Progenitor cell of endocrine pancreas (in vitro differentiated cells): ENCODE results near the gene FBXL13. TPM values are rescaled to one million over a fixed set of nuclear protein-coding genes. Genes with fewer than 3 reads are reported as not detected.
"Not testable (repeated sequence)": the region's sequence is repeated elsewhere in the genome, so short reads cannot be mapped to it uniquely, and the experiment has no call there.

Source experiments
- DNase-seq: peaks from one replicate; pipeline ENCODE4 v3.0.0; 2021; ENCODE audit warnings: low spot score; ENCODE audit not compliant: unreplicated experiment
- H3K27ac Mint-ChIP-seq: 2 replicates; pipeline ENCODE4 v1.8.0; 2021; ENCODE audit warnings: mild to moderate bottlenecking, moderate library complexity, mixed read lengths
- H3K27me3 Mint-ChIP-seq: 2 replicates; pipeline ENCODE4 v1.8.0; 2021; ENCODE audit warnings: mixed read lengths
- H3K36me3 Mint-ChIP-seq: 2 replicates; pipeline ENCODE4 v1.8.0; 2022; ENCODE audit warnings: mixed read lengths; ENCODE audit not compliant: insufficient read depth
- H3K4me1 Mint-ChIP-seq: 2 replicates; pipeline ENCODE4 v1.8.0; 2021; ENCODE audit warnings: low read depth, mixed read lengths
- H3K4me3 Mint-ChIP-seq: 2 replicates; pipeline ENCODE4 v1.8.0; 2021; ENCODE audit warnings: low read depth, mild to moderate bottlenecking, moderate library complexity, mixed read lengths
- H3K9me3 Mint-ChIP-seq: 2 replicates; pipeline ENCODE4 v1.8.0; 2021; ENCODE audit warnings: low read depth, mixed read lengths
- total RNA-seq: library from RNA; stranded (reverse); gene quantifications from 2 replicates; pipeline ENCODE4 v1.2.1, GENCODE V29; 2021

The FBXL13 gene
- total RNA-seq, 1 donor from 2014 or later, result 9.1 TPM

GRCh38 chr7:102790364-102791100, 284.1 kb downstream of the FBXL13 start:
- not testable (repeated sequence) for H3K27me3 Mint-ChIP-seq, H3K27ac Mint-ChIP-seq, H3K36me3 Mint-ChIP-seq, H3K4me3 Mint-ChIP-seq, H3K4me1 Mint-ChIP-seq, H3K9me3 Mint-ChIP-seq, DNase-seq

GRCh38 chr7:102788770-102789169, 285.8 kb downstream of the FBXL13 start:
- not testable (repeated sequence) for H3K27me3 Mint-ChIP-seq, H3K9me3 Mint-ChIP-seq, H3K36me3 Mint-ChIP-seq, DNase-seq, H3K27ac Mint-ChIP-seq, H3K4me3 Mint-ChIP-seq, H3K4me1 Mint-ChIP-seq

DNA sequence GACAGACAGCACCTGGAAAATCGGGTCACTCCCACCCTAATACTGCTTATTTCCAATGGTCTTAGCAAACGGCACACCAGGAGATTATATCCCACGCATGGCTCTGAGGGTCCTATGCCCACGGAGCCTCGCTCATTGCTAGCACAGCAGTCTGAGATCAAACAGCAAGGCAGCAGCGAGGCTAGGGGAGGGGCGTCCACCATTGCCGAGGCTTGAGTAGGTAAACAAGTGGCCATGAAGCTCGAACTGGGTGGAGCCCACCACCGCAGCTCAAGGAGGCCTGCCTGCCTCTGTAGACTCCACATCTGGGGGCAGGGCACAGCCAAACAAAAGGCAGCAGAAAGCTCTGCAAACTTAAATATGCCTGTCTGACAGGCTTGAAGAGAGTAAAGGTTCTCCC, 293.7 kb downstream of the FBXL13 start:
- H3K27ac Mint-ChIP-seq, result not testable (repeated sequence)

DNA sequence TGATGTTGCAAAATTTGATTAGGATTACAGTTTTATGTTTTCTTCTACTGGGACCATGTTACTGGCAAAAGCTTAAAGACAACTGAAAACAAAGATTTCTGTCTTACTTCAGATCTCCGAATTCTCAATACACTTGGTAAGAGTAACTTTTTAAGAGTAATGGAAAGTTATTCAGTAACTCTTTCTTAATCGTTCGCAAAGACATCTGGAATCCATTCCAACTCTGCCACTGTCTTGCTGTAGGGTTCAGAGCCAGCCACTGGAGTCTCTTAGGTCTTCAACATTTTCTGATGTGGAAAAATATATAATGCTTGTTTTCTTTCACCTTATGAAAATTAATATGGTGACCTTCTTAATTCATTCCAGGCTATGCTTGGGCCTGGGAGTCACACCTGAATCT, 295.9 kb downstream of the FBXL13 start:
- DNase-seq, H3K4me1 Mint-ChIP-seq, H3K27ac Mint-ChIP-seq, H3K4me3 Mint-ChIP-seq, H3K27me3 Mint-ChIP-seq: not testable (repeated sequence)
- Mint-ChIP-seq H3K36me3 (peaks cover 29% of the 10 kb centered on the region), H3K9me3 (peaks cover 11% of the 10 kb centered on the region)

More for the DNA sequence above, 293.7 kb downstream of the FBXL13 start:
- not testable (repeated sequence) for H3K4me3 Mint-ChIP-seq, H3K4me1 Mint-ChIP-seq, H3K9me3 Mint-ChIP-seq, DNase-seq, H3K27me3 Mint-ChIP-seq
- H3K36me3 Mint-ChIP-seq, result peaks cover 26% of the 10 kb centered on the region

GRCh38 chr7:102776217-102776616, 298.4 kb downstream of the FBXL13 start:
- not testable (repeated sequence) for H3K4me1 Mint-ChIP-seq, H3K9me3 Mint-ChIP-seq, H3K27ac Mint-ChIP-seq, H3K27me3 Mint-ChIP-seq, H3K4me3 Mint-ChIP-seq, DNase-seq
- H3K36me3 Mint-ChIP-seq, result peaks cover 23% of the 10 kb centered on the region

DNA sequence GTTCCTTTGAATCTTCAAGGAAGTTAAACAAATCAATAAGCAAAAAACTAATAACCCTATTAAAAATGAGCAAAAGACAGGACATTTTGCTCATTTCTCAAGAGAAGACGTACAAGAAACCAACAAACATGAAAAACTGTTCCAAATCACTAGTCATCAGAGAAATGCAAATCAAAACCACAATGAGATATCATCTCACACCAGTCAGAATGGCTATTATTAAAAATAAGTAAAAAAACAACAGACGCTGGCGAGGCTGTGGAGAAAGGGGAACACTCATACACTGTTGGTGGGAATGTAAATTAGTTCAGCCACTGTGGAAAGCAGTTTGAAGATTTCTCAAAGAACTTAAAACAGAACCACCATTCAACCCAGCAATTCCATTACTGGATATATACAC, 304.1 kb downstream of the FBXL13 start:
- H3K27ac Mint-ChIP-seq, H3K36me3 Mint-ChIP-seq, DNase-seq, H3K4me1 Mint-ChIP-seq, H3K4me3 Mint-ChIP-seq, H3K9me3 Mint-ChIP-seq, H3K27me3 Mint-ChIP-seq: not testable (repeated sequence)

DNA sequence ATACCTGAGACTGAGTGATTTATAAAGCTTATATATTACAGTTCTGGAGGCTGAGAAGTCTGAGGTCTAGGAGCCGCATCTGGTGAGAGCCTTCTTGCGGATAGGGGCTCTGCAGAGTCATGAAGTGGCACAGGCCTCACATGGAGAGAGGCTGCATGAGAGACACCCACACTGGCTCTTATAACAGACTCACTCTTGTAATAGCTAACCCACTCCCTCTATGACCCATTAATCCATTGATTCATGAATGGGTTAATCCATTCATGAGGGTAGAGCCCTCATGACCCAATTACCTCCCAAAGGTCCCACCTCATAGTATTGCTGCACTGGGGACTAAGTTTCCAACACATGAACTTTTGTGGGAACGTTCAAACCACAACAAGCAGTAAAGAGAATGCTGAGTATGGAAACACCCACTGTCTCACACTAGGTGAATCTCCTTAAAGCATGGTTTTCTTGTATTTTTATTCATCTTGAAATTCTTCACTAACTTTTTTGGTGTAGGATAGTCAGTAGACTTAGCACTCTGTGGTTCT, 304.9 kb downstream of the FBXL13 start:
- H3K36me3 Mint-ChIP-seq, H3K27me3 Mint-ChIP-seq, DNase-seq, H3K27ac Mint-ChIP-seq, H3K4me1 Mint-ChIP-seq, H3K4me3 Mint-ChIP-seq, H3K9me3 Mint-ChIP-seq: not testable (repeated sequence)

- DNase-seq, H3K4me3 Mint-ChIP-seq, H3K27ac Mint-ChIP-seq, H3K4me1 Mint-ChIP-seq, H3K27me3 Mint-ChIP-seq, H3K36me3 Mint-ChIP-seq, H3K9me3 Mint-ChIP-seq: not testable (repeated sequence)
Measured at GRCh38 chr7:102763295-102763905, 311.2 kb downstream of the FBXL13 start.

Other genes with a start within 250 kb of the FBXL13 start
- gene LRRC17, start 161.8 kb downstream of the FBXL13 start, total RNA-seq, result 1.3 and 2.3 TPM in 2 replicates
- gene ARMC10, start 344 bp upstream of the FBXL13 start, total RNA-seq, result 38.8 and 43.7 TPM in 2 replicates
- gene NAPEPLD, start 74.3 kb upstream of the FBXL13 start, total RNA-seq, result 17.4 and 18.2 TPM in 2 replicates
- gene PMPCB, start 222.6 kb upstream of the FBXL13 start, total RNA-seq, result 78.1 and 81.1 TPM in 2 replicates